HG02642 (cell line): ENCODE data around the gene SPP1.

Experiments used
- ATAC-seq: cut with Tn5 transposase; IDR thresholded peaks from one replicate; pipeline ENCODE4 v1.9.1; 2021; ENCODE audit warnings: mild to moderate bottlenecking; ENCODE audit not compliant: unreplicated experiment, poor library complexity

SPP1 gene

GRCh38 chr4:87950936-87951511 is 24.5 kb upstream of the SPP1 start:
- no peak for ATAC-seq

GRCh38 chr4:87953826-87954225 is 21.7 kb upstream of the SPP1 start:
- ATAC-seq = no peak

GRCh38 chr4:87956501-87956900 is 19.0 kb upstream of the SPP1 start:
- ATAC-seq = no peak

GRCh38 chr4:87957061-87957460 is 18.5 kb upstream of the SPP1 start:
- no peak for ATAC-seq

GRCh38 chr4:87961993-87962392 is 13.5 kb upstream of the SPP1 start:
- ATAC-seq = no peak

GRCh38 chr4:87962398-87963146 is 12.9 kb upstream of the SPP1 start:
- no peak for ATAC-seq

- ATAC-seq = no peak
These were observed 10.0 kb upstream of the SPP1 start for GRCh38 chr4:87965501-87965975.

- no peak for ATAC-seq
These were observed 9.4 kb upstream of the SPP1 start for GRCh38 chr4:87966095-87966496.

- no peak for ATAC-seq
These were observed 8.3 kb upstream of the SPP1 start for GRCh38 chr4:87967193-87967592.

GRCh38 chr4:87970121-87970520 is 5.4 kb upstream of the SPP1 start:
- no peak for ATAC-seq

GRCh38 chr4:87971866-87972265 is 3.6 kb upstream of the SPP1 start:
- no peak for ATAC-seq

- peak; percentile 81 for ATAC-seq
These were observed 2.0 kb upstream of the SPP1 start for GRCh38 chr4:87973283-87974169.

- ATAC-seq = peak; percentile 28
These were observed 555 bp upstream of the SPP1 start for GRCh38 chr4:87974856-87975462.

GRCh38 chr4:87977521-87978278 is 2.2 kb downstream of the SPP1 start:
- no peak for ATAC-seq

GRCh38 chr4:87978681-87979080 is 3.2 kb downstream of the SPP1 start:
- ATAC-seq = no peak

- no peak for ATAC-seq
These were observed 4.3 kb downstream of the SPP1 start for GRCh38 chr4:87979810-87980209.

- no peak for ATAC-seq
These were observed 6.0 kb downstream of the SPP1 start for GRCh38 chr4:87981486-87981885.

GRCh38 chr4:87982036-87982435 is 6.5 kb downstream of the SPP1 start:
- no peak for ATAC-seq

- no peak for ATAC-seq
These were observed 7.0 kb downstream of the SPP1 start for GRCh38 chr4:87982446-87983010.

- no peak for ATAC-seq
These were observed 8.5 kb downstream of the SPP1 start for GRCh38 chr4:87983996-87984395.
